NOMO-1 treated with DMSO at 0.1 percent for 48 hours (cell line): ENCODE data around the gene MEI4.
"Not testable (repeated sequence)": the region's sequence is repeated elsewhere in the genome, so short reads cannot be mapped to it uniquely, and the experiment has no call there.

Experiments used
- DNase-seq: peaks from one replicate; lab custom pipeline; 2025; ENCODE audit not compliant: unreplicated experiment; lab: John Stamatoyannopoulos, UW

The MEI4 gene

DNA sequence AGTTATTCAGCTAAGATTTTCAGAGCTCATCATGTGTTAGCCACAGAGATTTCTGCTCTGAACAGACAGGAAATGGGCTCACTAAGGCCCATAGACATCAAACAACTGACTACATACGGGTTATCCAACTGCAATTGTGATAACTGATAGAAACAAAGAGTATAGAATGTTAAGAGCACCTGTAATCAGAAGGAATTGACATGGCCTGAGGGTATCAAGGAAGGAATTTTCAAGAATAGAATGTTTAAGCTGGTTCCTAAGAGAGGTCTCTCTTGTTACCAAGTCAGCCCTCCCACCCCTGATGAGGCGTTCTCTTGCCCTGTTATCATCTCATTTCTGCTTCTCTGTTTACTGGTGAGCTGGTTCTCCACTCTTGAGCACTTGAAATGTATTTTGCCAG lies at the start of gene MEI4:
TSS of gene MEI4 (plus strand) at position 301 of the 400 bp plus-strand sequence. CDS start 37,633 bp downstream, outside the sequence.
- DNase-seq, result no peak

- DNase-seq, result no peak
These were observed 48.4 kb upstream of the MEI4 start for GRCh38 chr6:77604476-77604875.

- DNase-seq, result no peak
These were observed 45.8 kb upstream of the MEI4 start for GRCh38 chr6:77607004-77607403.

DNA sequence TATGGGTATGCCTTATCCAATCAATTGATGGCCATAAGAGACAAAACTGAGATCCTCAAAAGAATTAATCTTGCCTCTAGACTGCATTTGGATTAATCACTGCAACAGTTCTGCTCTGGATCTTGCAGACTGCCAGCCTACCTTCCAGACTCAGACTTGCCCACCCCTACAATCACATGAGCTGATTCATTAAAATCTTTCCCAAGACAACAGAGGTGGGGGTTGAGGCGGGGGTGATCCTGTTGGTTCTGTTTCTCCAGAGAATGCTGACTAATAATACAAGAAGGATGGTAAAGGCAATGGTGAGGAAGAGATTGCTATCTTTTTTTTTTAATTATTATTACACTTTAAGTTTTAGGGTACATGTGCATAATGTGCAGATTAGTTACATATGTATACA lies 43.7 kb upstream of the MEI4 start:
- no peak for DNase-seq

DNA sequence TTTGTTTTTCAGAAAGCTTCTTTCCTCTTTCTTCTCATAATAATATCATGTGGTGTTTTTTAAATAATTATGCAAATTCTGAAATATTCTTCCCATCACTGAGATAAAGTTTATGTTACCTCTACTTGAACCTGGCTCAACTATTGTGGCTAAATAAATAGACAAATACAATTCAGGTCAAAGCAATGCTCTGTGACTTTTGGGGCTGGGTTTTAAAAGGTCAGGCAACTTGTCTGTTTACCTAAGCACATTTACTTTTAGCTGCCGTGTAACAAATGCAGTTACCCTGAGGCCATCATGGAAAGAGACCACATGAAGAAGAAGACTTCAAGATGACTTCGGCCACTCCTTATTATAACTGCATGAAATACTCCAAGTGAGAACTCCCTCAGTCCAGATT lies 33.7 kb upstream of the MEI4 start:
- no peak for DNase-seq

DNA sequence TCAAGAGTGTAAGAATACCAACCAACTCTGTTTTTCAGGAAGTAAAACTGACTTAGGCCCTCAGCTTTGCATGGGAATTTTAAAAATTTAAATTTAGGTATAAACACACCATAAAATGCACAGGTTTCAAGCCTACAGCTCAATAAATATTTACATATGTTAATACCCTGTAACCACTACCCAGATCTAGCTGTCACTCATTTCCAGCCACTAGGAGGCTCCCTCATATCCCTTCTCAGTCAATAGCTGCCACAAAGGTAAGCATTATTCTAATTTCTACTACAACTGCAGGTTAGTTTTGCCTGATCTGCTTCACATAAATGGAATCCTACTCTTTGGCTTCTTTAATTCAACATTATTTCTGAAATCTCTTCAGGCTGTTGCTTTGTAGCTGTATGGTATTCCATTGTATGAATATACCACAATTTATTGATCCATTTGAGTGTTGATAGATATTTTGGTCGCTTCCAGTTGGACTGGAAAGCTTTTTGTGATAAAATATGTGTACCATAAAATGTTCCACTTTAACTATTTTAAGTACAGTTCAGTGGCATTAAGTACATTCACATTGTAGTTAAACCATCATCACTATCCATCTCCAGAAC lies 32.5 kb upstream of the MEI4 start:
- DNase-seq, result no peak

DNA sequence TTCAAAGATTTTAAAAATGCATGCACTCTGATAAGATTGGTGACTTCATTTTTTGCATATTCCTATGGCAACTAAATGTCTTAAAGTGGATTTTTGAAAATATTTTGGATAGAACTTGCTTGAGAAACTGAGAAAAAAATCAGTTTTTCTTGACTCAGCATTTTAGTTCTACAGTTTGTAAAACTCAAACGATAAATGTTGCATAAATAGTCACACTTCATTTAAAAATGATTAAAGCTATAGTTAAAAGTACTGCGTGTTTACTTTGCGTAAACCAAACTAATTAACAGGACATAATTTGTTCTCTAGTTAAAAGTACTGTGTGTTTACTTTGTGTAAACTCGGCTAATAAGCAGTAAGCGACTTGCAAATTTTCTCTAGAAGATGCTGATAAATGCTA lies 28.3 kb upstream of the MEI4 start:
- no peak for DNase-seq

- no peak for DNase-seq
These were observed 26.4 kb upstream of the MEI4 start for GRCh38 chr6:77626426-77626825.

- DNase-seq, result no peak
These were observed 22.8 kb upstream of the MEI4 start for GRCh38 chr6:77630014-77630413.

- DNase-seq, result no peak
These were observed 19.4 kb upstream of the MEI4 start for GRCh38 chr6:77633471-77633870.

DNA sequence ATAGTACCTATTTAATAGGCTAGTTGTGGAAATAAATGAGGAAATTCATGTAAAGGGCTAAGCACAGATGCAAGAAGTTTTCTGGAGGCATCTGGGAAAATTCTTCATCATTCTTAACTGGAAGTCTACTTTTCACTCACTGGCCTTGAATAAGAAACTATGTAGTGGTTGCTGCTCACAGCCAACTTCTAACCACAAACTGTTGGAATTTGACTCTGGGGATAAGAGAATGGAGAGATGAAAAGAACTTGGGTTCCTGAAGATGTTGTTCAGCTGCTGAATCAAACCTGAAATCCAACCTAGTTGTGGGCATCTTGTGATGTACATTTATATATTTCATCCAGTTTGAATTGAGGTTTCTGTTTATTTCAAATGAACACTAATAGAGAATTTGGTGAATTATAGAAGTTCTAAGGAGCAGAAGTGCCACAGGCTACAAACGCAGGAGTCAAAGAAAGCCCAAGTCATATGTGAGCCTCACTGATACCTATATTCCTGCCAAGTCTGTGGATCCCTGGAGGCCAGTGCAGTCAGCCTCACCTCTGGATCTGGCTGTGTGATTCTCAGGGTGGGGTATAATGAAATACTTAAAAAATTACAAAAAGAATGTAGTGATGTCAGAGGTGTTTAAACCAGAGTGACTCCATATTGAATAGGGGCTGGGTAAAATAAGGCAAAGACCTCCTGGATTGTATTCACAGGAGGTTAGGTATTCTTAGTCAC lies 18.7 kb upstream of the MEI4 start:
- DNase-seq, result no peak

DNA sequence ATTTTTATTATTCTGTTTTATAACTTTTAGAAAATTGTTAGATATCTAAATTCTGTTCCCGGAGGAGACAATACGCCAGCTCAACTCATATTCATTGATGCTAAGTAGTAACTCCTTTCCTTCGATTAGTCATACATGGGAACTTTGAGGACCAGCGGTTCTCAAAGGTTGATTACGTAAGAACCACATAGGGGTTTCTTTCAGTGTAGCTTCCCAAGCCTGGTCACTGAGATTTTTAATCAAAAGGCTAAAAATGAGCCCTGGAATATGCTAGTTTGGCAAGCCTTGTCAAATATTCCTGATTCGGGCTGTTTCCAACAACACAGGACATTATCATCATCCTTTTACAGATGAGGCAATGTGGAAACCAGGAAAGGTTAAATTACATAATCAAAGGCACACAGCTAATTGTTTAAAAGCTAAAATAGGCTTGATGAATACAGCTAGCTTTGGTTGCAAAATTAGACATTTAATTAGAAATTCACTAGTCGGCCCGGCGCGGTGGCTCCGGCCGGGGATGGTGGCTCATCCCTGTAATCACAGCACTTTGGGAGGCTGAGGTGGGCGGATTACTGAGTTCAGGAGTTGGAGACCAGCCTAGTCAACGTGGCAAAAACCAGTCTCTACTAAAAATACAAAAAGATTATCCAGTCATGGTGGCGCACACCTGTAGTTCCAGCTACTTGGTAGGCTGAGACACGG lies 14.6 kb upstream of the MEI4 start:
- no peak for DNase-seq

DNA sequence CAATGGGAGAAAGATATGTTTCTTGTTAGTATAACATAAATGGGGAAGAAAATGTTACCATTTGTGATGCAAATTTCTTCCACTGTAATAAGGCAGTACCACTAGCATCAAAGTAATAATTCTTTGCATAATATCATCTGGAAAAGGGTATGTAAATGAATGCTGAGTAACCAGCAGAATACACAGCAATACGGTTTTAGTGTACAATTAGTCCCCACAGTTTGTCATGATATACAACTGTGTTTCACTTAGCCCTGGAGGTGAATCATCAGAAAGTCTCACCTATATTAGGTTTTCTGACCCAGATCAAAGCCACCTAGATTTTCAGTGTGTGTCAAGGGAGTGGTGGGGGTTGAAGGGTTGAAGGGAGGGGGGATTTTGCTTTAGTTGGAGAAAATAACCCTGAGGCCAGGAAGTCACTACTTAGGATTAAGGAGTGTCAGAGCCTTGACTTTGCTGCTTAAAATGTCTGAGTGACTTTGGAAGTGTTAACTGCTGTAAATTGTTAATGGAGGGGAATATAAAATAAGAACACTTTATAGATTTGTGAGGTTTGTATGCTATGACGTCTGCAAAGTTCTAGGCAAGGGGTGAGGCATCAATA lies 8.6 kb upstream of the MEI4 start:
- no peak for DNase-seq

- DNase-seq, result no peak
These were observed 2.7 kb upstream of the MEI4 start for GRCh38 chr6:77650098-77650663.

DNA sequence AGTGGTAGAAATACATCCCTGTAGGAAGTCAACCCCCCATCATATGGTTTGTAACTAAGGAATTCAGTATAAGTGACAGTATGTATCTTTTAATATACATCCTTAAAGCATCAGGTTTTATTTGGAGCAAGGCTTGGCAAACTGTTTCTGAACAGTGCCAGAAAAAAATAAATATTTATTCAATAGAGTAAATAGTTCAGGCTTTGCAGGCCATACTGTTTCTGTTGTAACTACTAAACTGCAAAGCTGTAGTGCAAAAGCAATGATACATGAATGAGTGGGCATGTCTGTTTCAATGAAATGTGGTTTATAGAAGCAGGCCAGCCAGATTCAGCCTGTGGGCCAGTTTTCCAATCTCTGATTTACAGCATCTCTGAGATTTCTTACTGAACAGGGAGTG lies 977 bp downstream of the MEI4 start:
- no peak for DNase-seq

DNA sequence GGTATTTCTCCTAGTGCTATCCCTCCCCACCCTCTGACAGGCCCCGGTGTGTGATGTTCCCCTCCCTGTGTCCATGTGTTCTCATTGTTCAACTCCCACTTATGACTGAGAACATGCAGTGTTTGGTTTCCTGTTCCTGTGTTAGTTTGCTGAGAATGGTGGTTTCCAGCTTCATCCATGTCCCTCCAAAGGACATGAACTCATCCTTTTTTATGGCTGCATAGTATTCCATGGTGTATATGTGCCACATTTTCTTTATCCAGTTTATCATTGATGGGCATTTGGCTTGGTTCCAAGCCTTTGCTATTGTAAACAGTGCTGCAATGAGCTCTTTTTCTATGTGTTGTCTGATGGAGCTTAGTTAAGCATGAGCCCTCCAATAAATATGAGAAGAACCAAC lies 2.2 kb downstream of the MEI4 start:
- not testable (repeated sequence) for DNase-seq

DNA sequence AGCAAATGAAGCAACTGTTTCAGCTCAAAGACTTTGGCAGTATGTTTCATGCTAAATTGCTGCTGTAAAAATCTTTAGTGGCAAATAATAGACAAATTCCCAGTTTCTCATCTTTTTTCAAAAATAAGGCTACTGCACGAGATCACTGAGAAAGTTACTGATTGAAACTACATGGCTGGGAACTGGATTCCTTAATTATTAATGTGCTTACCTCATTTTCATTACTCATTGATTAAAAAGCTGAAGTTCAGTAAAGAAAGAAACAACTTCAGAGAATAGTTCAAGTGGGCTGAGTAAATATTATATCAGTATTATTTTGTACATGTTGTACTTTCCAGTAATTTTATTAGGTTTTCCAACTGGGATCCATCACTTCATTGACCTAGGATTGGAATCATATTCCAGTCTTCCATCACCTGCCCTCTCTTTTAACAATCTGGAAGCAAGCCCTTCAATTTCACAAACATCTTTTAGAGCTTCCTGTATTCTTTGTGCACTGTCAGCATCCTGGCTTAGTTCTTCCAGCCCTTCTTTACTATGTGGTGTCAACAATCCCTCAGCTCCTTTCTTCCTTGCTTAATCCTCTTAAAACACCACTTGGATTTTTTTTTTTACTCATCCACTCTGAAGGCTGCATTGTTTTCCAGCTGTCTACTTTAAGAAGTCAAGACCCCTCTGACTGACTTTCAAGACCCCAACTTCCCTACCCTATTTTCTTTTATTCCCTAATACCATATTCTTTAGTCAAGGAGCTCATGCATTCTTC lies 4.3 kb downstream of the MEI4 start:
- DNase-seq, result no peak

GRCh38 chr6:77666340-77666739 lies 13.5 kb downstream of the MEI4 start:
- no peak for DNase-seq

- DNase-seq, result no peak
These were observed 14.0 kb downstream of the MEI4 start for GRCh38 chr6:77666846-77667245.

DNA sequence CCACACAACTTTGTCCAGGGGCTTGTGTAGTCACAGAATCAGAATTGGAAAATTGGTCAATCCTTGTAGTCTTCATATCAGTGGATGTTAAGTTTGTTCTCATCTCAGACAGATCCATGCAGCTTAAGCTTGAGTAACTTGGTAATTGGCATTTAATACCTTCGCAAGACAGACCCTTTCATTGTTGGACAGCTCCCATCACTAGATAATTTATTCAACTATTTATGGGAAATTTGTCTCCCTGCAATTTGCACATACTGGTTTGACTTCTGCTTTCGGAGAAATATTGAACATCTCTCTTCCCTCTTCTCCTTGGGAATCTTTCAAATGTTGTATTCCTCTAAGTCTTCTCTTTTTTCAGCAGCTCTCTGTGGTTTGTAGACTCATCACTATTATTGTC lies 17.1 kb downstream of the MEI4 start:
- DNase-seq, result no peak

DNA sequence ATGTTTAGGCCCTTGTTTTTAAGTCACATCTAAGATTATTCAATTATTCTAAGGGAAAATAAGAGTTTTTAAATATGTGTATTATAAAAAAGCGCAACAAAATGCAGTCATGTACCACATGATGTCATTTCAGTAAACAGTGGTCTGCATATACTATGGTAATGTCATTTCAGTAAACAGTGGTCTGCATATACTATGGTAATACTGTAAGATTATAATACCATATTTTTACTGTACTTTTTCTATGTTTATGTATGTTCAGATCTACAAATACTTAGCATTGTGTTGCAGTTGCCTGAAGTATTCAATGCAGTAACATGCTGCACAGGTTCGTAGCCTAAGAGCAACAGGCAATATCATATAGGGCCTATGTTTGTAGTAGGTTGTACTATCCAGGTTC lies 21.4 kb downstream of the MEI4 start:
- DNase-seq, result no peak
